ENCODE results near the gene GALM. TPM values are rescaled to one million over a fixed set of nuclear protein-coding genes. Genes with fewer than 3 reads are reported as not detected.

GALM gene
- total and polyA plus RNA-seq, 2 of the 13 experiments (the other 11 are each of a cell fraction or from before 2014, with no cell fraction given) = 65.5 to 90.0 TPM

GRCh38 chr2:38660282-38660681 lies 5.6 kb upstream of the GALM start:
- Histone ChIP-seq H4K20me1 (ENCODE audit: insufficient read depth, low read length) (no peaks in the 10 kb centered on the region), H3K36me3 (replicated peaks in 1 of 2; ENCODE audit: control insufficient read depth in 1 of 2, insufficient read depth in 2 of 2, low read length in 2 of 2) (no peaks in the 10 kb centered on the region), H3K27me3 (ENCODE audit: control insufficient read depth in 1 of 2, insufficient read depth in 2 of 2, low read length in 2 of 2) (no peaks in the 10 kb centered on the region), H3K27ac (ENCODE audit: extremely low read length, insufficient read depth, low read length) (no peak overlapping the region), H3K9me3 (ENCODE audit: low read length) (no peaks in the 10 kb centered on the region), H3K9ac (ENCODE audit: insufficient read depth, low read depth, low read length) (no peak overlapping the region), H3K4me3 (replicated peaks in 1 of 3; ENCODE audit: insufficient read depth in 1 of 3, low read depth in 2 of 3, low read length in 3 of 3) (no peak overlapping the region), H3K4me2 (ENCODE audit: low read depth, low read length) (no peak overlapping the region), H3K79me2 (ENCODE audit: insufficient read depth, low read length) (no peaks in the 10 kb centered on the region), H3K4me1 (ENCODE audit: insufficient read depth, low read length) (peaks cover 14% of the 10 kb centered on the region), H2AFZ (ENCODE audit: low read length) (no peak overlapping the region)
- TF ChIP-seq MZF1 (CRISPR knock-in tag; IDR thresholded peaks at IDR 0.05; ENCODE audit: borderline replicate concordance) = no peak
- no peak for TF ChIP-seq HNRNPL (IDR thresholded peaks at IDR 0.05; ENCODE audit: low read depth, low read length)
- TF ChIP-seq ZNF878 (CRISPR knock-in tag; IDR thresholded peaks at IDR 0.05) = no peak
- no peak for TF ChIP-seq BORCS8-MEF2B (CRISPR knock-in tag; IDR thresholded peaks at IDR 0.05)
- TF ChIP-seq ATAD3A (CRISPR knock-in tag; IDR thresholded peaks at IDR 0.05) = no peak
- TF ChIP-seq ZNF121 (CRISPR knock-in tag; IDR thresholded peaks at IDR 0.05) = 0 out of 2 replicates have a peak, but pooled peaks have one; percentile 40
- TF ChIP-seq SMARCC2 (IDR thresholded peaks at IDR 0.05) = no peak
- TF ChIP-seq ZNF354B (CRISPR knock-in tag; IDR thresholded peaks at IDR 0.05) = no peak
- in situ Hi-C loops (cut with HindIII; ENCODE audit: extremely low pct_ligation_motif_present, low pct_unique_long_range_greater_than_20kb) (no loop called here), intact Hi-C loops (cut with micrococcal nuclease; ENCODE audit: unreplicated experiment) (no loop called here)
- no peak for FAIRE-seq
- WGBS (ENCODE audit: low lambda C conversion rate) = 96% methylated on average over 3 of the region's 3 CpGs
- no peak for ATAC-seq
- CTCF ChIA-PET (ENCODE audit: low intra/inter-chr PET ratio, low total read pairs) = no interaction called here
- BruUV-seq (replicated peaks) = no TSS peak
- POLR2A ChIA-PET = no interaction called here
- DNase-seq (ENCODE audit: low spot score) = no peak

GRCh38 chr2:38661306-38661705 lies 4.6 kb upstream of the GALM start:
- CTCF ChIA-PET (ENCODE audit: low intra/inter-chr PET ratio, low total read pairs) = no interaction called here
- intact Hi-C loops (cut with micrococcal nuclease; ENCODE audit: unreplicated experiment) = no loop called here
- POLR2A ChIA-PET = no interaction called here
- TF ChIP-seq ZNF577 (CRISPR knock-in tag; IDR thresholded peaks at IDR 0.05; ENCODE audit: borderline replicate concordance, low read depth) (no peak), PRDM4 (CRISPR knock-in tag; IDR thresholded peaks at IDR 0.05; ENCODE audit: borderline replicate concordance) (no peak), ZKSCAN5 (CRISPR knock-in tag; IDR thresholded peaks at IDR 0.05) (no peak), ZNF530 (CRISPR knock-in tag; IDR thresholded peaks at IDR 0.05; ENCODE audit: low read depth) (no peak), PPARG (CRISPR knock-in tag; conservative IDR thresholded peaks at IDR 0.05) (no peak), PATZ1 (CRISPR knock-in tag; IDR thresholded peaks at IDR 0.05) (no peak), CSRNP2 (CRISPR knock-in tag; conservative IDR thresholded peaks at IDR 0.05; ENCODE audit: low read depth) (no peak)

More at GRCh38 chr2:38661306-38661705, 4.6 kb upstream of the GALM start:
- 62% methylated on average over 3 of the region's 3 CpGs for WGBS (ENCODE audit: low lambda C conversion rate)
- no TSS peak for BruUV-seq (replicated peaks)
- no peak for ATAC-seq
- peaks cover 11% of the 10 kb centered on the region for H3K4me1 ChIP-seq (ENCODE audit: insufficient read depth, low read length)
- H3K4me2 ChIP-seq (ENCODE audit: low read depth, low read length) = no peak overlapping the region
- H3K79me2 ChIP-seq (ENCODE audit: insufficient read depth, low read length) = peaks cover 3% of the 10 kb centered on the region
- H3K4me3 ChIP-seq (replicated peaks in 1 of 3; ENCODE audit: insufficient read depth in 1 of 3, low read depth in 2 of 3, low read length in 3 of 3) = no peak overlapping the region
- no peaks in the 10 kb centered on the region for H3K9me3 ChIP-seq (ENCODE audit: low read length)
- no peak for DNase-seq (ENCODE audit: low spot score)
- H4K20me1 ChIP-seq (ENCODE audit: insufficient read depth, low read length) = no peaks in the 10 kb centered on the region
- FAIRE-seq = no peak
- no peaks in the 10 kb centered on the region; a peak in 1 of 5 replicates for H3K27me3 ChIP-seq (ENCODE audit: control insufficient read depth in 1 of 2, insufficient read depth in 2 of 2, low read length in 2 of 2)
- H3K27ac ChIP-seq (ENCODE audit: extremely low read length, insufficient read depth, low read length) = no peak overlapping the region
- H3K9ac ChIP-seq (ENCODE audit: insufficient read depth, low read depth, low read length) = no peak overlapping the region
- in situ Hi-C loops (cut with HindIII; ENCODE audit: extremely low pct_ligation_motif_present, low pct_unique_long_range_greater_than_20kb) = no loop called here
- no peaks in the 10 kb centered on the region for H3K36me3 ChIP-seq (replicated peaks in 1 of 2; ENCODE audit: control insufficient read depth in 1 of 2, insufficient read depth in 2 of 2, low read length in 2 of 2)
- H2AFZ ChIP-seq (ENCODE audit: low read length) = no peak overlapping the region

All from HepG2 (cell line).